HEK293T (cell line): Measurements from ENCODE around the gene KCNQ1OT1.

Source experiments
- CTCF ChIA-PET: fragments of 350-600 bp; formaldehyde crosslinking; extraction: SDS; loops from one replicate; lab custom pipeline; 2021; ENCODE audit warnings: antibody characterized with exemption, inconsistent platforms; lab: Yijun Ruan, JAX
- POLR2A ChIA-PET: fragments of 350-600 bp; formaldehyde crosslinking; extraction: SDS; loops from one replicate; lab custom pipeline; 2020; ENCODE audit warnings: antibody characterized with exemption, inconsistent platforms; lab: Yijun Ruan, JAX
- DNase-seq: peaks from one replicate; pipeline ENCODE4 v3.0.0; 2012; ENCODE audit warnings: mixed read lengths; ENCODE audit errors: extremely low spot score
- ARNT ChIP-seq: fragments of 450-650 bp; IDR thresholded peaks from 2 replicates; pipeline ENCODE4 v1.6.1; 2017; ENCODE audit warnings: mild to moderate bottlenecking
- BHLHE40 ChIP-seq: fragments of 450-650 bp; IDR thresholded peaks from 2 replicates; pipeline ENCODE4 v1.6.1; 2016; ENCODE audit warnings: mild to moderate bottlenecking, moderate library complexity, borderline replicate concordance
- CTBP1 ChIP-seq: fragments of 450-650 bp; IDR thresholded peaks from 2 replicates; pipeline ENCODE4 v1.6.1; 2016; ENCODE audit warnings: borderline replicate concordance
- ELF4 ChIP-seq: fragments of 450-650 bp; IDR thresholded peaks from 2 replicates; pipeline ENCODE4 v1.6.1; 2017; ENCODE audit warnings: antibody characterized with exemption
- FOXA1 ChIP-seq: fragments of 450-650 bp; IDR thresholded peaks from 2 replicates; pipeline ENCODE4 v1.6.1; 2016; ENCODE audit warnings: mild to moderate bottlenecking
- FOXK2 ChIP-seq: fragments of 450-650 bp; IDR thresholded peaks from 2 replicates; pipeline ENCODE4 v1.6.1; 2016; ENCODE audit warnings: mild to moderate bottlenecking
- FOXM1 ChIP-seq: fragments of 450-650 bp; IDR thresholded peaks from 2 replicates; pipeline ENCODE4 v1.6.1; 2017; ENCODE audit warnings: mild to moderate bottlenecking, borderline replicate concordance
- HDGF ChIP-seq: fragments of 450-650 bp; IDR thresholded peaks from 2 replicates; pipeline ENCODE4 v1.6.1; 2017; ENCODE audit warnings: antibody characterized with exemption, borderline replicate concordance
- L3MBTL2 ChIP-seq: fragments of 450-650 bp; conservative IDR thresholded peaks from 2 replicates; pipeline ENCODE4 v1.6.1; 2016; ENCODE audit warnings: mild to moderate bottlenecking
- LEF1 ChIP-seq: fragments of 450-650 bp; IDR thresholded peaks from 2 replicates; pipeline ENCODE4 v1.6.1; 2017; ENCODE audit warnings: mild to moderate bottlenecking, borderline replicate concordance
- NFRKB ChIP-seq: fragments of 450-650 bp; IDR thresholded peaks from 2 replicates; pipeline ENCODE4 v1.6.1; 2016; ENCODE audit warnings: mild to moderate bottlenecking, moderate library complexity
- PKNOX1 ChIP-seq: fragments of 450-650 bp; IDR thresholded peaks from 2 replicates; pipeline ENCODE4 v1.6.1; 2016
- SP1 ChIP-seq: fragments of 450-650 bp; IDR thresholded peaks from 2 replicates; pipeline ENCODE4 v1.6.1; 2017
- SUZ12 ChIP-seq: fragments of 450-650 bp; IDR thresholded peaks from 2 replicates; pipeline ENCODE4 v1.6.1; 2016; ENCODE audit warnings: mild to moderate bottlenecking
- TARDBP ChIP-seq: fragments of 450-650 bp; IDR thresholded peaks from 2 replicates; pipeline ENCODE4 v1.6.1; 2016
- ZNF384 ChIP-seq: fragments of 450-650 bp; IDR thresholded peaks from 2 replicates; pipeline ENCODE4 v1.6.1; 2016

Gene KCNQ1OT1

GRCh38 chr11:2690596-2691354, 9.0 kb downstream of the KCNQ1OT1 start:
- TF ChIP-seq CTBP1, result no peak
- no peak for TF ChIP-seq L3MBTL2
- TF ChIP-seq HDGF, result no peak
- TF ChIP-seq LEF1, result no peak
- no peak for TF ChIP-seq SP1
- no peak for DNase-seq
- ChIA-PET CTCF (no interaction called here), POLR2A (interaction anchor here (1.4 kb wide), 1 partner anchor 9 kb away, joined by 5 read pairs; the partner anchor contains the start of gene KCNQ1OT1)

GRCh38 chr11:2689651-2690575, 9.9 kb downstream of the KCNQ1OT1 start:
- TF ChIP-seq NFRKB, result no peak
- no peak for TF ChIP-seq TARDBP
- no peak for TF ChIP-seq SP1
- TF ChIP-seq ZNF384, result no peak
- no peak for TF ChIP-seq PKNOX1
- no peak for TF ChIP-seq LEF1
- no peak for TF ChIP-seq ARNT
- no peak for DNase-seq
- CTCF ChIA-PET, result no interaction called here
- POLR2A ChIA-PET, result no interaction called here

- ChIA-PET POLR2A (no interaction called here), CTCF (no interaction called here)
- DNase-seq, result no peak
- no peak for TF ChIP-seq TARDBP
- no peak for TF ChIP-seq L3MBTL2
- TF ChIP-seq ZNF384, result no peak
- no peak for TF ChIP-seq FOXK2
- no peak for TF ChIP-seq ARNT
- TF ChIP-seq SUZ12, result no peak
- TF ChIP-seq FOXA1, result no peak
Measured at GRCh38 chr11:2688381-2689231, 11.2 kb downstream of the KCNQ1OT1 start.

GRCh38 chr11:2687782-2688191, 12.0 kb downstream of the KCNQ1OT1 start:
- TF ChIP-seq FOXK2, result no peak
- TF ChIP-seq SUZ12, result no peak
- no peak for TF ChIP-seq FOXA1
- no peak for TF ChIP-seq LEF1
- TF ChIP-seq BHLHE40, result no peak
- no peak for TF ChIP-seq CTBP1
- TF ChIP-seq NFRKB, result no peak
- CTCF ChIA-PET, result interaction anchor here (0.7 kb wide), 1 partner anchor 204 kb away, joined by 3 read pairs; no protein-coding TSS in a partner anchor
- POLR2A ChIA-PET, result no interaction called here
- DNase-seq, result no peak

- POLR2A ChIA-PET, result no interaction called here
- DNase-seq, result no peak
- CTCF ChIA-PET, result no interaction called here
- TF ChIP-seq ELF4 (no peak), BHLHE40 (no peak), ZNF384 (no peak), TARDBP (no peak), L3MBTL2 (no peak), FOXM1 (no peak), ARNT (no peak), FOXK2 (no peak), HDGF (no peak), SUZ12 (no peak)
Measured at GRCh38 chr11:2687223-2687530, 12.6 kb downstream of the KCNQ1OT1 start.

GRCh38 chr11:2686360-2687222, 13.2 kb downstream of the KCNQ1OT1 start:
- no peak for DNase-seq
- no peak for TF ChIP-seq CTBP1
- no peak for TF ChIP-seq SP1
- ChIA-PET CTCF (no interaction called here), POLR2A (no interaction called here)
